ENCODE results near the gene PRX. TPM values are rescaled to one million over a fixed set of nuclear protein-coding genes. Genes with fewer than 3 reads are reported as not detected.

The PRX gene
- total RNA-seq, 1 experiment from 2014 or later: 4.8 TPM

GRCh38 chr19:40441719-40442253 is 28.6 kb upstream of the PRX start:
- peaks cover 22 to 31% of the 10 kb centered on the region in 2 experiments for H3K4me1 ChIP-seq (ENCODE audit: control insufficient read depth in 1 of 2, insufficient read depth in 2 of 2, low read length in 2 of 2)
- H3K9me3 ChIP-seq (ENCODE audit: control insufficient read depth in 1 of 2, insufficient read depth in 1 of 2, low read depth in 1 of 2, low read length in 2 of 2): no peaks in the 10 kb centered on the region
- no peak overlapping the region for H2AFZ ChIP-seq (ENCODE audit: low read depth, low read length, poor library complexity, severe bottlenecking)
- peak overlapping the region; percentile 97; the same call in 1 of the 2 replicates for H3K27ac ChIP-seq (ENCODE audit: low read depth, low read length)
- peaks cover 30% of the 10 kb centered on the region for H3K79me2 ChIP-seq (ENCODE audit: insufficient read depth, low read length)
- DNase-seq (ENCODE audit: low read depth, low spot score): no peak
- no peaks in the 10 kb centered on the region for H3K9me2 ChIP-seq (ENCODE audit: insufficient read depth)
- POLR2A ChIA-PET: interaction anchor here (2.0 to 3.1 kb wide), 2 partner anchors 15 to 23 kb away, joined by 24 to 28 read pairs; partner anchors contain the start of genes BLVRB and SERTAD1
- H3K9ac ChIP-seq (ENCODE audit: low read length): peak overlapping the region; percentile 85; the same call in 1 of the 2 replicates
- H3K4me2 ChIP-seq (ENCODE audit: low read length): 0 out of 2 replicates have a peak overlapping the region, but pooled peaks have one; percentile 89
- 0 out of 4 replicates have a peak overlapping the region, but pooled peaks of 1 of the 2 experiments have one; percentile 71 for H3K4me3 ChIP-seq (replicated peaks in 1 of 2; ENCODE audit: low read depth in 1 of 2, low read length in 2 of 2)
- RAD21 ChIA-PET (ENCODE audit: low non-redundant PET in 1 of 2, low total read pairs in 2 of 2, uncharacterized antibody in 2 of 2, unreplicated experiment in 2 of 2): no interaction called here
- H3K27me3 ChIP-seq (ENCODE audit: insufficient read depth, low read length): no peaks in the 10 kb centered on the region
- H3K36me3 ChIP-seq (ENCODE audit: control insufficient read depth in 1 of 2, insufficient read depth in 2 of 2, low read length in 2 of 2): peaks cover 13 to 18% of the 10 kb centered on the region in 2 experiments; a peak in 3 of 4 replicates
- no TSS peak for BruUV-seq (replicated peaks)
- ATAC-seq: no peak
- no peaks in the 10 kb centered on the region for H4K20me1 ChIP-seq (ENCODE audit: insufficient read depth)
- CTCF ChIA-PET: no interaction called here
- TF ChIP-seq, protein P1, sequence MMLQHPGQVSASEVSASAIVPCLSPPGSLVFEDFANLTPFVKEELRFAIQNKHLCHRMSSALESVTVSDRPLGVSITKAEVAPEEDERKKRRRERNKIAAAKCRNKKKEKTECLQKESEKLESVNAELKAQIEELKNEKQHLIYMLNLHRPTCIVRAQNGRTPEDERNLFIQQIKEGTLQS (IDR thresholded peaks at IDR 0.05): no peak
- TF ChIP-seq CTCF (IDR thresholded peaks at IDR 0.05 in 2 of 3, conservative IDR thresholded peaks at IDR 0.05 in 1 of 3; ENCODE audit: borderline replicate concordance in 1 of 3, insufficient read depth in 1 of 3, low read depth in 2 of 3, low read length in 2 of 3) (no peak), POLR2A (IDR thresholded peaks at IDR 0.05; ENCODE audit: borderline replicate concordance, extremely low read depth, insufficient read depth, insufficient read length) (no peak), SIN3A (IDR thresholded peaks at IDR 0.05; ENCODE audit: low read depth) (no peak), SP1 (IDR thresholded peaks at IDR 0.05; ENCODE audit: low read depth) (no peak), EZH2phosphoT487 (IDR thresholded peaks at IDR 0.05; ENCODE audit: borderline replicate concordance) (no peak), ZNF274 (IDR thresholded peaks at IDR 0.05; ENCODE audit: low read depth, low read length) (no peak)
- intact Hi-C loops (cut with micrococcal nuclease): no loop called here
